K562 (cell line): ENCODE data around the gene CEMIP2. TPM values are rescaled to one million over a fixed set of nuclear protein-coding genes. Genes with fewer than 3 reads are reported as not detected.

Experiments used
- ARID1B ChIP-seq: fragments of 450-650 bp; IDR thresholded peaks from 2 replicates; pipeline ENCODE4 v1.6.1; 2016; ENCODE audit warnings: antibody characterized with exemption, mild to moderate bottlenecking, inconsistent platforms
- ATF4 ChIP-seq: fragments of 450-650 bp; formaldehyde crosslinking; IDR thresholded peaks from 2 replicates; pipeline ENCODE4 v1.4.0; 2022; ENCODE audit warnings: mild to moderate bottlenecking, moderate library complexity
- FOXO4 ChIP-seq: fragments of 450-650 bp; formaldehyde crosslinking; IDR thresholded peaks from 2 replicates; pipeline ENCODE4 v1.4.0; 2020; ENCODE audit warnings: mild to moderate bottlenecking, moderate library complexity
- NCOA2 ChIP-seq, 2 experiments: fragments of 450-650 bp; IDR thresholded peaks; 2 replicates each; pipeline ENCODE4 v1.6.1; 2018; ENCODE audit warnings: mild to moderate bottlenecking in 2 of 2, moderate library complexity in 1 of 2; ENCODE audit not compliant: partially characterized antibody in 2 of 2
- NFYB ChIP-seq: IDR thresholded peaks from 2 replicates; pipeline ENCODE4 v1.6.1; 2011; ENCODE audit warnings: mild to moderate bottlenecking, moderate library complexity; ENCODE audit not compliant: insufficient read length; ENCODE audit errors: extremely low read depth
- SLC30A9 ChIP-seq: fragments of 250-450 bp; sonication (Bioruptor Pico); IDR thresholded peaks from 2 replicates; pipeline ENCODE4 v1.8.0; 2022; ENCODE audit warnings: mild to moderate bottlenecking, moderate library complexity
- SMAD4 ChIP-seq: fragments of 250-450 bp; sonication (Bioruptor Pico); conservative IDR thresholded peaks from 2 replicates; pipeline ENCODE4 v1.8.0; 2021; ENCODE audit warnings: inconsistent platforms, mild to moderate bottlenecking, moderate library complexity
- SNIP1 ChIP-seq: fragments of 450-650 bp; IDR thresholded peaks from 2 replicates; pipeline ENCODE4 v1.7.1; 2017; ENCODE audit warnings: low read depth, mild to moderate bottlenecking
- XRCC4 ChIP-seq: IDR thresholded peaks from one replicate; pipeline ENCODE4 v1.6.1; 2011; ENCODE audit not compliant: insufficient read depth, insufficient read length; ENCODE audit errors: extremely low read depth
- ZBED1 ChIP-seq: IDR thresholded peaks from 2 replicates; pipeline ENCODE4 v1.6.1; 2014
- ZBTB33 ChIP-seq: sonication (generic); formaldehyde crosslinking; IDR thresholded peaks from 2 replicates; pipeline ENCODE4 v1.8.1; 2023; ENCODE audit warnings: mild to moderate bottlenecking, missing genetic modification reagents
- ZHX1 ChIP-seq: fragments of 150-350 bp; conservative IDR thresholded peaks from 2 replicates; pipeline ENCODE4 v1.6.1; 2014; ENCODE audit warnings: low read length
- ZNF277 ChIP-seq: fragments of 250-450 bp; sonication (Bioruptor Pico); IDR thresholded peaks from 2 replicates; pipeline ENCODE4 v1.8.0; 2022; ENCODE audit warnings: inconsistent platforms, mild to moderate bottlenecking, moderate library complexity, borderline replicate concordance
- ZNF778 ChIP-seq: fragments of 450-650 bp; formaldehyde crosslinking; IDR thresholded peaks from 2 replicates; pipeline ENCODE4 v1.4.0; 2020; ENCODE audit warnings: mild to moderate bottlenecking, moderate library complexity
- polyA plus RNA-seq, 8 experiments: library from polyadenylated mRNA; depleted of rRNA in 4 of 8; stranded (reverse) in 5 of 8; unstranded in 3 of 8; fragments of >200 nt; fragmentation: Nextera tagmentation in 2 of 8; fragmentation: Illumina TruSeq in 1 of 8; extraction: Ambion mirVana in 2 of 8; extraction: Trizol in 1 of 8; gene quantifications; 2 replicates each; pipeline versions ENCODE4 v1.2.1 to v1.2.3, GENCODE V29; 2011 to 2014; ENCODE audit warnings: inconsistent platforms in 1 of 8, missing spikeins in 1 of 8
- total RNA-seq, 7 experiments: library from RNA; depleted of rRNA in 6 of 7; stranded (reverse); fragments of >200 nt in 6 of 7; fragmentation: Illumina TruSeq in 2 of 7; extraction: Trizol in 2 of 7; gene quantifications; 2 replicates each; pipeline versions ENCODE4 v1.2.1 to v1.2.3, GENCODE V29; 2011 to 2021; ENCODE audit warnings: low replicate concordance in 1 of 7
- TF ChIP-seq, protein P1 (sequence below): IDR thresholded peaks from 3 replicates; pipeline ENCODE4 v1.6.1; 2011; ENCODE audit warnings: borderline replicate concordance, mild to moderate bottlenecking, moderate library complexity; ENCODE audit not compliant: insufficient read length; ENCODE audit errors: extremely low read depth

Gene CEMIP2
- total and polyA plus RNA-seq, 9 of the 15 experiments (the other 6 are each of a cell fraction or from before 2014, with no cell fraction given), result 5.4 to 29.9 (median 14.2) TPM

DNA sequence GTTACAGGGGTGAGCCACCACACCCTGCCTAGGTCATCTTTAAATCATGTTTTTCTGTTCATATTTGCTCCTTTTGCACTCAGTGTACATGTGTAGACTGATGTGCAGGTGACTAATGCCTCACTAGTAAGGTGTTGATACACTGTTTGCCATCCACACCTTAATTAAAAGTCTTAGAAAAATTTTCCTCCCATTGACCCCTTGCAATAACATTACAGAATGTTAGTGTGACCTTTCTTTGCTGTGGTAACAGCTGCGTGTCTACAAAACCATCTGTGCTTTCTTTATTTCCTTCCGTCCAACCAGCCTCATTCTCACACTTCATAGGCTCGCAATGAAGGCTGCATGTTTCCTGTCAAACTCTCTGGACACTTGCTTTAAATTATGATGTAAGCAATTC lies 6.6 kb upstream of the CEMIP2 start (continued):
- TF ChIP-seq, protein P1, sequence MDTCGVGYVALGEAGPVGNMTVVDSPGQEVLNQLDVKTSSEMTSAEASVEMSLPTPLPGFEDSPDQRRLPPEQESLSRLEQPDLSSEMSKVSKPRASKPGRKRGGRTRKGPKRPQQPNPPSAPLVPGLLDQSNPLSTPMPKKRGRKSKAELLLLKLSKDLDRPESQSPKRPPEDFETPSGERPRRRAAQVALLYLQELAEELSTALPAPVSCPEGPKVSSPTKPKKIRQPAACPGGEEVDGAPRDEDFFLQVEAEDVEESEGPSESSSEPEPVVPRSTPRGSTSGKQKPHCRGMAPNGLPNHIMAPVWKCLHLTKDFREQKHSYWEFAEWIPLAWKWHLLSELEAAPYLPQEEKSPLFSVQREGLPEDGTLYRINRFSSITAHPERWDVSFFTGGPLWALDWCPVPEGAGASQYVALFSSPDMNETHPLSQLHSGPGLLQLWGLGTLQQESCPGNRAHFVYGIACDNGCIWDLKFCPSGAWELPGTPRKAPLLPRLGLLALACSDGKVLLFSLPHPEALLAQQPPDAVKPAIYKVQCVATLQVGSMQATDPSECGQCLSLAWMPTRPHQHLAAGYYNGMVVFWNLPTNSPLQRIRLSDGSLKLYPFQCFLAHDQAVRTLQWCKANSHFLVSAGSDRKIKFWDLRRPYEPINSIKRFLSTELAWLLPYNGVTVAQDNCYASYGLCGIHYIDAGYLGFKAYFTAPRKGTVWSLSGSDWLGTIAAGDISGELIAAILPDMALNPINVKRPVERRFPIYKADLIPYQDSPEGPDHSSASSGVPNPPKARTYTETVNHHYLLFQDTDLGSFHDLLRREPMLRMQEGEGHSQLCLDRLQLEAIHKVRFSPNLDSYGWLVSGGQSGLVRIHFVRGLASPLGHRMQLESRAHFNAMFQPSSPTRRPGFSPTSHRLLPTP, result no peak
- TF ChIP-seq ARID1B (no peak), ZNF277 (no peak), SNIP1 (no peak), FOXO4 (CRISPR knock-in tag) (no peak), SLC30A9 (CRISPR knock-in tag) (no peak), ATF4 (no peak), ZHX1 (no peak), ZNF778 (no peak), ZBED1 (no peak), NCOA2 (IDR thresholded peaks at IDR 0.05; ENCODE audit: partially characterized antibody in 2 of 2) (no peak), ZBTB33 (no peak), SMAD4 (CRISPR knock-in tag) (no peak), NFYB (no peak), XRCC4 (no peak)
